OCI-LY1 (cell line): ENCODE measurements around the gene GLT8D1.

Source experiments
- CTCF ChIP-seq: fragments of 200-600 bp; sonication (generic), shearing (Covaris generic); IDR thresholded peaks from 2 replicates; pipeline ENCODE4 v1.5.1; 2017; ENCODE audit warnings: mild to moderate bottlenecking, antibody characterized with exemption, low read length, moderate library complexity, mixed read lengths
- EZH2 ChIP-seq: fragments of 200-600 bp; sonication (generic), shearing (Covaris generic); IDR thresholded peaks from 2 replicates; pipeline ENCODE4 v1.8.0; 2017; ENCODE audit warnings: borderline replicate concordance, mixed run types, mild to moderate bottlenecking, antibody characterized with exemption, low read length, moderate library complexity, mixed read lengths

DNA sequence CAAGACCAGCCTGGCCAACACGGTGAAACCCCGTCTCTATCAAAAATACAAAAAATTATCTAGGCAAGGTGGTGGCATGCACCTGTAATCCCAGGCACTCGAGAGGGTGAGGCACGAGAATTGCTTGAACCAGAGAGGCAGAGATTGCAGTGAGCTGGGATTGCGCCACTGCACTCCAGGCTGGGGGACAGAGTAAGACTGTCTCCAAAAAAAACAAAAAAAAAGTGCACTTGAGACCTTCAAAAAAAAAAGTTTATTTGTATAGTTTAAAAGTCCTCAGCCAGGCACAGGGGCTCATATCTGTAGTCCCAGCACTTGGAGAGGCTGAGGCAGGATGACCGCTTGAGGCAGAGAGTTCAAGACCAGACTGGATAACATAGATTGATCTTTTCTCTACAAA is 22.0 kb downstream of the GLT8D1 start:
- no peak for TF ChIP-seq CTCF
- TF ChIP-seq EZH2 = no peak
